HUES64 (cell line): Measurements from ENCODE around the gene ABCA6.
"Not testable (repeated sequence)": the region's sequence is repeated elsewhere in the genome, so short reads cannot be mapped to it uniquely, and the experiment has no call there.

Experiments
- H3K27ac ChIP-seq: 2 replicates; pipeline ENCODE4 v1.7.0; 2013; ENCODE audit warnings: low read depth, low read length, inconsistent platforms
- H3K27me3 ChIP-seq: 2 replicates; pipeline ENCODE4 v1.6.1; 2013; ENCODE audit warnings: mild to moderate bottlenecking, low read length; ENCODE audit not compliant: insufficient read depth
- H3K36me3 ChIP-seq: 2 replicates; pipeline ENCODE4 v1.6.1; 2013; ENCODE audit warnings: mild to moderate bottlenecking, low read length; ENCODE audit not compliant: insufficient read depth
- H3K4me1 ChIP-seq: 2 replicates; pipeline ENCODE4 v1.6.1; 2013; ENCODE audit warnings: mild to moderate bottlenecking, low read length, moderate library complexity; ENCODE audit not compliant: insufficient read depth
- H3K4me3 ChIP-seq: 2 replicates; pipeline ENCODE4 v1.5.1; 2013; ENCODE audit warnings: mild to moderate bottlenecking, low read length, moderate library complexity
- H3K9ac ChIP-seq: 2 replicates; pipeline ENCODE4 v1.6.1; 2013; ENCODE audit warnings: mild to moderate bottlenecking, low read depth, low read length
- H3K9me3 ChIP-seq: 2 replicates; pipeline ENCODE4 v1.6.1; 2013; ENCODE audit warnings: low read depth, low read length; ENCODE audit not compliant: insufficient read depth
- WGBS: fragments of 150-250, 120-280 bp; methylation state at CpG from one replicate; pipeline ENCODE4 v1.1.7; 2013; ENCODE audit warnings: missing lambda C conversion rate; 5-methylcytosine and 5-hydroxymethylcytosine counted together

ABCA6 gene

GRCh38 chr17:69168642-69169041, 26.9 kb upstream of the ABCA6 start:
- H3K4me3 ChIP-seq, H3K36me3 ChIP-seq, H3K4me1 ChIP-seq, H3K27ac ChIP-seq, H3K9ac ChIP-seq, H3K9me3 ChIP-seq, H3K27me3 ChIP-seq: not testable (repeated sequence)

GRCh38 chr17:69166957-69167356, 25.3 kb upstream of the ABCA6 start:
- Histone ChIP-seq H3K27ac (no peak overlapping the region), H3K4me1 (no peaks in the 10 kb centered on the region), H3K9me3 (no peaks in the 10 kb centered on the region), H3K27me3 (no peaks in the 10 kb centered on the region), H3K36me3 (no peaks in the 10 kb centered on the region), H3K4me3 (no peak overlapping the region), H3K9ac (no peak overlapping the region)
- 99% methylated on average over 2 of the region's 2 CpGs for WGBS

GRCh38 chr17:69164206-69164605, 22.5 kb upstream of the ABCA6 start:
- no peaks in the 10 kb centered on the region for H3K9me3 ChIP-seq
- no peak overlapping the region for H3K4me3 ChIP-seq
- no peak overlapping the region for H3K9ac ChIP-seq
- H3K4me1 ChIP-seq, result no peaks in the 10 kb centered on the region
- no peaks in the 10 kb centered on the region for H3K36me3 ChIP-seq
- no peaks in the 10 kb centered on the region for H3K27me3 ChIP-seq
- no peak overlapping the region for H3K27ac ChIP-seq

- H3K27me3 ChIP-seq, result no peaks in the 10 kb centered on the region
- no peak overlapping the region for H3K4me3 ChIP-seq
- no peak overlapping the region for H3K27ac ChIP-seq
- H3K4me1 ChIP-seq, result no peaks in the 10 kb centered on the region
- H3K9ac ChIP-seq, result no peak overlapping the region
- no peaks in the 10 kb centered on the region for H3K9me3 ChIP-seq
- no peaks in the 10 kb centered on the region for H3K36me3 ChIP-seq
These were observed 17.7 kb upstream of the ABCA6 start for GRCh38 chr17:69159418-69159817.

- no peak overlapping the region for H3K27ac ChIP-seq
- 95% methylated on average over 1 of the region's 2 CpGs for WGBS
- H3K4me1 ChIP-seq, result no peaks in the 10 kb centered on the region
- H3K27me3 ChIP-seq, result no peaks in the 10 kb centered on the region
- no peaks in the 10 kb centered on the region for H3K36me3 ChIP-seq
- H3K9me3 ChIP-seq, result no peaks in the 10 kb centered on the region
- no peak overlapping the region for H3K4me3 ChIP-seq
- H3K9ac ChIP-seq, result no peak overlapping the region
These were observed 12.6 kb upstream of the ABCA6 start for GRCh38 chr17:69154267-69154666.

GRCh38 chr17:69150333-69150732, 8.6 kb upstream of the ABCA6 start:
- no peaks in the 10 kb centered on the region for H3K27me3 ChIP-seq
- H3K4me1 ChIP-seq, result no peaks in the 10 kb centered on the region
- WGBS, result 100% methylated on average over 1 of the region's 1 CpG
- no peak overlapping the region for H3K9ac ChIP-seq
- H3K4me3 ChIP-seq, result no peak overlapping the region
- no peaks in the 10 kb centered on the region for H3K9me3 ChIP-seq
- H3K27ac ChIP-seq, result no peak overlapping the region
- H3K36me3 ChIP-seq, result no peaks in the 10 kb centered on the region

- H3K9me3 ChIP-seq, result no peaks in the 10 kb centered on the region
- H3K4me3 ChIP-seq, result no peak overlapping the region
These were observed 5.8 kb upstream of the ABCA6 start for GRCh38 chr17:69147460-69147859.

GRCh38 chr17:69144331-69145255, 2.9 kb upstream of the ABCA6 start:
- no peaks in the 10 kb centered on the region for H3K27me3 ChIP-seq
- H3K27ac ChIP-seq, result no peak overlapping the region
- H3K9me3 ChIP-seq, result no peaks in the 10 kb centered on the region
- no peaks in the 10 kb centered on the region for H3K36me3 ChIP-seq
- WGBS, result 98% methylated on average over 2 of the region's 2 CpGs
- no peak overlapping the region for H3K4me3 ChIP-seq
- H3K4me1 ChIP-seq, result no peaks in the 10 kb centered on the region
- H3K9ac ChIP-seq, result no peak overlapping the region

More at GRCh38 chr17:69147460-69147859, 5.8 kb upstream of the ABCA6 start:
- no peaks in the 10 kb centered on the region for H3K4me1 ChIP-seq
- no peaks in the 10 kb centered on the region for H3K36me3 ChIP-seq
- 87% methylated on average over 2 of the region's 2 CpGs for WGBS
- H3K27ac ChIP-seq, result no peak overlapping the region
- no peak overlapping the region for H3K9ac ChIP-seq
- no peaks in the 10 kb centered on the region for H3K27me3 ChIP-seq

- 93% methylated on average over 2 of the region's 3 CpGs for WGBS
- no peak overlapping the region for H3K9ac ChIP-seq
- no peaks in the 10 kb centered on the region for H3K4me1 ChIP-seq
- H3K36me3 ChIP-seq, result no peaks in the 10 kb centered on the region
- H3K9me3 ChIP-seq, result no peaks in the 10 kb centered on the region
- no peak overlapping the region for H3K4me3 ChIP-seq
- no peaks in the 10 kb centered on the region for H3K27me3 ChIP-seq
- no peak overlapping the region for H3K27ac ChIP-seq
These were observed 2.1 kb upstream of the ABCA6 start for GRCh38 chr17:69143683-69144231.

- Histone ChIP-seq H3K9me3 (no peaks in the 10 kb centered on the region), H3K27me3 (no peaks in the 10 kb centered on the region), H3K36me3 (no peaks in the 10 kb centered on the region), H3K9ac (no peak overlapping the region), H3K4me3 (no peak overlapping the region), H3K27ac (no peak overlapping the region), H3K4me1 (no peaks in the 10 kb centered on the region)
- no CpG with 5 or more reads among the region's 1 CpG for WGBS
These were observed 1.5 kb upstream of the ABCA6 start for GRCh38 chr17:69143151-69143550.

GRCh38 chr17:69142175-69142802, 594 bp upstream of the ABCA6 start:
- H3K9me3 ChIP-seq, result no peaks in the 10 kb centered on the region
- no peak overlapping the region for H3K4me3 ChIP-seq
- no peaks in the 10 kb centered on the region for H3K27me3 ChIP-seq
- no peak overlapping the region for H3K27ac ChIP-seq
- no peak overlapping the region for H3K9ac ChIP-seq
- H3K4me1 ChIP-seq, result no peaks in the 10 kb centered on the region
- 93% methylated on average over 3 of the region's 3 CpGs for WGBS
- no peaks in the 10 kb centered on the region for H3K36me3 ChIP-seq
